BE2C (cell line): ENCODE results near the gene NCS1.

Experiments used
- DNase-seq: peaks from one replicate; pipeline ENCODE4 v3.0.0-alpha.2; 2020
- H3K27me3 ChIP-seq: fragments of 250-450 bp; sonication (Bioruptor Pico); 2 replicates; pipeline ENCODE4 v1.5.1; 2020; ENCODE audit warnings: mild to moderate bottlenecking
- H3K36me3 ChIP-seq: fragments of 250-450 bp; sonication (Bioruptor Pico); 2 replicates; pipeline ENCODE4 v1.5.1; 2020; ENCODE audit warnings: mild to moderate bottlenecking
- H3K4me1 ChIP-seq: fragments of 250-450 bp; sonication (Bioruptor Pico); 2 replicates; pipeline ENCODE4 v1.5.1; 2020
- H3K4me3 ChIP-seq: 2 replicates; pipeline ENCODE4 v1.5.1; 2011; ENCODE audit warnings: low read depth, low read length
- H3K9me3 ChIP-seq: fragments of 250-450 bp; sonication (Bioruptor Pico); 2 replicates; pipeline ENCODE4 v1.5.1; 2020
- CTCF ChIP-seq: IDR thresholded peaks from 2 replicates; pipeline ENCODE4 v1.5.1; 2012; ENCODE audit warnings: mild to moderate bottlenecking, low read depth, low read length

The NCS1 gene

GRCh38 chr9:130157079-130157478, 15.1 kb upstream of the NCS1 start:
- H3K4me1 ChIP-seq = no peaks in the 10 kb centered on the region
- DNase-seq = no peak
- no peaks in the 10 kb centered on the region for H3K36me3 ChIP-seq
- H3K9me3 ChIP-seq = no peaks in the 10 kb centered on the region
- H3K27me3 ChIP-seq = no peaks in the 10 kb centered on the region
- TF ChIP-seq CTCF = no peak
- no peak overlapping the region for H3K4me3 ChIP-seq

- Histone ChIP-seq H3K9me3 (no peaks in the 10 kb centered on the region), H3K36me3 (no peaks in the 10 kb centered on the region), H3K4me3 (no peak overlapping the region), H3K27me3 (no peaks in the 10 kb centered on the region), H3K4me1 (no peaks in the 10 kb centered on the region)
- DNase-seq = no peak
- TF ChIP-seq CTCF = no peak
These were observed 14.2 kb upstream of the NCS1 start for GRCh38 chr9:130158001-130158400.

- Histone ChIP-seq H3K4me3 (no peak overlapping the region), H3K36me3 (no peaks in the 10 kb centered on the region), H3K9me3 (no peaks in the 10 kb centered on the region), H3K27me3 (no peaks in the 10 kb centered on the region), H3K4me1 (no peaks in the 10 kb centered on the region)
- DNase-seq = no peak
- TF ChIP-seq CTCF = no peak
These were observed 13.1 kb upstream of the NCS1 start for GRCh38 chr9:130159057-130159456.

- no peak for TF ChIP-seq CTCF
- Histone ChIP-seq H3K9me3 (no peaks in the 10 kb centered on the region), H3K4me1 (no peaks in the 10 kb centered on the region), H3K4me3 (no peak overlapping the region), H3K36me3 (no peaks in the 10 kb centered on the region), H3K27me3 (no peaks in the 10 kb centered on the region)
- DNase-seq = no peak
These were observed 12.1 kb upstream of the NCS1 start for GRCh38 chr9:130159915-130160670.

GRCh38 chr9:130160862-130161470, 11.2 kb upstream of the NCS1 start:
- no peaks in the 10 kb centered on the region for H3K27me3 ChIP-seq
- no peaks in the 10 kb centered on the region for H3K9me3 ChIP-seq
- H3K36me3 ChIP-seq = no peaks in the 10 kb centered on the region
- no peak for TF ChIP-seq CTCF
- H3K4me3 ChIP-seq = no peak overlapping the region
- H3K4me1 ChIP-seq = no peaks in the 10 kb centered on the region
- no peak for DNase-seq

GRCh38 chr9:130165579-130165978, 6.6 kb upstream of the NCS1 start:
- no peaks in the 10 kb centered on the region for H3K36me3 ChIP-seq
- no peaks in the 10 kb centered on the region for H3K9me3 ChIP-seq
- no peaks in the 10 kb centered on the region for H3K27me3 ChIP-seq
- no peak overlapping the region for H3K4me3 ChIP-seq
- TF ChIP-seq CTCF = no peak
- no peak for DNase-seq
- H3K4me1 ChIP-seq = no peaks in the 10 kb centered on the region
